PC-3 (cell line): Measurements from ENCODE around the gene CASP10.

Experiments
- CTCF ChIP-seq: fragments of 300-600 bp; sonication (generic); conservative IDR thresholded peaks from 2 replicates; pipeline ENCODE4 v1.5.1; 2017; ENCODE audit warnings: antibody characterized with exemption, low read depth, mild to moderate bottlenecking, low read length
- EZH2 ChIP-seq: fragments of 300-600 bp; sonication (generic); IDR thresholded peaks from one replicate; pipeline ENCODE4 v1.6.1; 2017; ENCODE audit warnings: antibody characterized with exemption, mild to moderate bottlenecking, low read length; ENCODE audit not compliant: unreplicated experiment

- TF ChIP-seq CTCF (no peak), EZH2 (no peak)
Observed at GRCh38 chr2:201196803-201197202, 13.9 kb downstream of the CASP10 start.
